GM21529 (cell line): Measurements from ENCODE around the gene NRG3.
"Not testable (repeated sequence)": the region's sequence is repeated elsewhere in the genome, so short reads cannot be mapped to it uniquely, and the experiment has no call there.

Experiments
- ATAC-seq: cut with Tn5 transposase; IDR thresholded peaks from one replicate; pipeline ENCODE4 v1.9.1; 2021; ENCODE audit not compliant: unreplicated experiment

The NRG3 gene

DNA sequence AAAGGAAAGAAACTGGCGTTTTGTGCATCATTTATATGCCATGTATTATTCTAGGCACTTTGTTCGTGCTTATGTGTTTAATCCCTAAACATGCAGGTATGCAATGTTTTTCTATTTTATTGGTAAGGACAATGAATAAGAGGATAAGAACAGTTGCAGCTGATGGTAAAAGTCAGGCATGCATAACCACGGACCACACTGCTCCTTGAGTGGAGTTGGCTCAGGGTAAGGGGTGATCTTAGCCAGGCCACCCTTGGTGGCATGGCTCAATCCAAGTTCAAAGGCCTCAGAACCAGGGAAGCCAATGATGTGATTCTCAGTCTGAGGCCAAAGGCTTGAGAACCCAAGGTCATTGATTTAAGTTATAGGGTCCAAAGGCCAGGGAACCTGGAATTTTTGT is 1068.1 kb downstream of the NRG3 start:
- no peak for ATAC-seq

DNA sequence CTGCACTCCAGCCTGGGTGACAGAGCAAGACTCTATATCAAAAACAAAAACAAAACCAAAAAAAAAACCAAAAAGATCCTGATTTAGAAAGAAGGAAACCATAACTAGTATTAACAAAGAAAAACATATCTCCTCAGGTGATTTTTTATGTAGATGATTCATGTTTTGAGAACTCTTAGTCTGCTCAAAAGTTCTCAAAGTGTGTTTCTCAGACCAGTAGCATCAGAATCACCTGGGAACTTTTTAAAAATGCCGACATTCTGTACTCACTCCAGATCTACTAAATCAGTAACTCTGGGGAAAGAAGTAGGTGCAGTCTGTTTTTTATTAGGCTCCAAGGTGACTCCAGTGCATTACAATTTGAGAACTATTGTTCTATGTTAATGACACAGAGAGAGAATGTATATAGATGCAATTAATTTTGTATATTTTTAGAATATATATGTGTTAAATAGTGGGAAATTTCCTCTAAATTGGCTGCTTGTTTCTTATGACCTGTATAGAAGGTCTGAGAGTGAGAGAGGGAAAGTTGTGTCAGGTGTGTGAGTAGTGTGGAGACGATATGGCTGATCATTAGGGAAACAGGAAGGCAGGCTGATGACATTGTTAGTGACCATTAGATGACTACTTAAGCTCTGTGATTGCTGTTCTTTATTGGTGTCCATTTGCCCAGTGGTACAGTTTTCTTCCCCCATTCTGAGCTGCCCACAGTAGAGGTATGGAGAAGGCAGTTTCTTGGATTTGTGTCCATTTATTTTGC is 1075.0 kb downstream of the NRG3 start:
- ATAC-seq, result no peak

DNA sequence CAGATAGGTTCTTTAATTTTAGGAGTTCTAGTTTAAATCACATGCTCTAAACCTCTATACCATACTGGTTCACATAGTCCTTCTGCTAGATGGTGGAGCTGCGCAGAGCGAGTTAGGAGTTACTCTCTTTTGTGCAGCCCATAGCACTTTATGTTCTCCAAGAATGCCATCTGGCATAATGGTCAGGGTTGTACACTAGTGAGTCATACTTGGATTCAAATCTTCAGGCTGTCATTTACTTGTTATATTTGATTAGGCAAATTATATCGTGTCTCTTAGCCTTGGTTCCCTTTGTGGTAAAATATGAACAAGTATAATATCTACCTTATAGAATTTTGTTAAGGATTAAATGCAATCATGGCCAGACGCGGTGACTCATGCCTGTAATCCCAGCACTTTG is 1078.3 kb downstream of the NRG3 start:
- ATAC-seq, result no peak

DNA sequence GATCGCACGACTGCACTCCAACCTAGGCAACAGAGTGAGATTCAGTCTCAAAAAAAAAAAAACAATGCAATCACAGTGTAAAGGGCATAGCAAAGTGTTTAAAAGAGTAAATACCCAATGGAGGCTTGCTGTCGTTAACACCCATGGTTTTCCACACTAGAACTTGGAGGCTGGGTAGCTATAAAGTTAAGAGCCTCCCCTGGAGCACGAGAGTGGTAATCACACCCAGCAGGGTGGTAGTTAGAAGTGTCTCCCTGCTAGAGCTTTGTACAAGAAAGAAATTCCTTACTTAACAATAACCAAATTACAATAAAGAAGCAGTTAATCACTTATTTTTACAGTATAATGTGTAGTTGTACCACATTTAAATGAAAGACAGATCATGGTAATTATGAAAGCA is 1078.9 kb downstream of the NRG3 start:
- ATAC-seq, result no peak

DNA sequence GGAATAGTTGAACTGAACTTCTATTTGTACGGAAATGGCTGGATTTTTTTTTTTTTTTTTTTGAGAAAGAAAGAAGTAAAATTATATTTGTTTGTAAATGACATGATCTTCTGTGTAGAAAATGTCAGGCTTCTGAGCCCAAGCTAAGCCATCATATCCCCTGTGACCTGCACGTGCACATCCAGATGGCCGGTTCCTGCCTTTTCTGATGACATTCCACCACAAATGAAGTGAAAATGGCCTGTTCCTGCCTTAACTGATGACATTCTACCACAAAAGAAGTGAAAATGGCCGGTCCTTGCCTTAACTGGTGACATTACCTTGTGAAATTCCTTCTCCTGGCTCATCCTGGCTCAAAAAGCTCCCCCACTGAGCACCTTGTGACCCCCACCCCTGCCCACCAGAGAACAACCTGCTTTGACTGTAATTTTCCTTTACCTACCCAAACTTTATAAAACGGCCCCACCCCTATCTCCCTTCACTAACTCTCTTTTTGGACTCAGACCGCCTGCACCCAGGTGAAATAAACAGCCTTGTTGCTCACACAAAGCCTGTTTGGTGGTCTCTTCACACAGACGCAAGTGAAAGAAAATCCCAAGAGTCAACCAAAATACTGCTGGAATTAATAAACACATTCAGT is 1085.5 kb downstream of the NRG3 start:
- ATAC-seq, result not testable (repeated sequence)

DNA sequence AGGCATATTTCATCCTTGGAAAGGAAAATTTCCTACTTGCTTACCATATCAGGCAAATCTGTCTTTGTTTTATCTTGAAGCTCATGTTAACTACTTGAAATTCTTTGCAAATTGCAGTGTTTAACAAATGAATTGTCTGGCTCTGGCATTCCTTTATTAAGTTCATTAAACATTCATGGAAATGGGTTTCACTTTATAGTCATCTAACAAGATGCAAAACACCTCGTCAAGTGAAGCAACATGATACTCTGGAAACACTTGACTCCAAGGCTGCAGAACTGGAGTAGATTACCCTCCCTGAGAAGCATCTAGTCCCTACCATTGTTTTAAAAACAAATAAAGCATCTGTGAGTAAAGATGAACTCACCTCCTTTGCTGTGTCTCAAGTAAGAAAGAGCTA is 1086.9 kb downstream of the NRG3 start:
- ATAC-seq, result no peak

DNA sequence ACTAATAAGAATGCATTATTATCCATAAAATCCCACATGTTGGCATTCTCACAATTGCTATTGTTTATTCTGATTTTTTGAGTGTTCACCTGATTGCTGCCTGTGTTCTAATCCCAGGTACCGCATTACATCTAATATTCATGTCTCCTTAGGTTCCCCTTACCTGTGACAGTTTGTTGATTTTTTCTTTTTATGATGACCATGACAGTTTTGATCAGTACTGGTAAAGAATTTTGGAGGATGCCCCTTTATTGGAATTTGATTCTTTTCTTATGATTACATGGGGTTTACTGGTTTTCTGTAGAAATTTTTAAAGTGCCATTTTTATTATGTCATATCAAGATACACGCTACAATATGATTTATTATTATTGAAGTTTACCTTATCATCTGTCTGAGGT is 1091.1 kb downstream of the NRG3 start:
- ATAC-seq, result no peak

DNA sequence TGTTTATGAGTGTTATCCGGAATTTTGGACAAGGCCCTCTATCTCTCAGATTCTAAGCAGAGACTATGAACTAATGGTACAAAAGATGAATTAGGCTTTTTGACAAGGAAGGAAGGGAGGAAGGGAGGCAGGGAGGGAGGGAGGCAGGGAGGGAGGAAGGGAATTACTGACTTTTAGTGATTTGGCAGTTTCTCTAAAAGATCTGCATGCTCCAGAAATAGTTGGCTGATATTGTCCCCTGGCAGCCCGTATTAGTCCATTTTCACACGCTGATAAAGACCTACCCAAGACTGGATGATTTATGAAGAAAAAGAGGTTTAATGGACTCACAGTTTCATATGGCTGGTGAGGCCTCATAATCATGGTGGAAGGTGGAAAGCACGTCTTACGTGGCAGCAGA is 1093.5 kb downstream of the NRG3 start:
- no peak for ATAC-seq

DNA sequence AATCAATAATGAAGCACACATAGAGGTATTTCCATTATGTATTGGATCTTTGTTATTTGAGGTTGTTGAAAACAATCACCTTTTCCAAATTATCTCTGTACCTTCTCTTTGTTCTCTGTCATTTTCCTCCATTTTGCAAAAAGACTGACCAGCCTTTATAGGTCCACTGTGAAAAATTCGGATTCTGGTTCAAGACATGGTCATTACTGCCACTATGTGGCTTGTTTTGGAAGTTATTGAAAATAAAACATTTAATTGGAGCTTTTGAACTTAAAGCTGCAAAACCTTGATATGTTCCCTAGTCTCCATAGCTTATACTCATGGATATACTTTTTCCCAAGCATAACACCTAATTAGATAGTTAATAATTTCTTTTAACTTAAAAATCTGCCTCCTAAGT is 1094.4 kb downstream of the NRG3 start:
- ATAC-seq, result no peak

DNA sequence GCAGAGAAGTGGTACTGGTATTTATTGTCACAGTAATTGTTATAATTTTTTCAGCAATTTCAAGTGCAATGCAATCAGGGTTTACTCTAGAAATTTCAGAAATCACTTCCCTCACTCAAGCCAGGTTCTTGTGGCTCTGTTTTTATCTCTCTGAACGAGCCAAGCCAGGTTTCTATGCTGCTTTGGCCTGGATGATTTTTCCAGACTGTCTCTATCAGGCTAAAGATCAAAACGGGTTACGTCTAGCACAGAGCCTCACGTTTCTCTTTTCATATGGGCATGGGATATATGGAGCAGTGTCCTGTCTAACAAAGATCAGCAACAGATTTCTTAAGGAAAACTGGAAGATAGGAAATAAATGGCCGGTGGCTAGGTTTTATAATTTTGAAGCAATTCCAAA is 1105.3 kb downstream of the NRG3 start:
- no peak for ATAC-seq

DNA sequence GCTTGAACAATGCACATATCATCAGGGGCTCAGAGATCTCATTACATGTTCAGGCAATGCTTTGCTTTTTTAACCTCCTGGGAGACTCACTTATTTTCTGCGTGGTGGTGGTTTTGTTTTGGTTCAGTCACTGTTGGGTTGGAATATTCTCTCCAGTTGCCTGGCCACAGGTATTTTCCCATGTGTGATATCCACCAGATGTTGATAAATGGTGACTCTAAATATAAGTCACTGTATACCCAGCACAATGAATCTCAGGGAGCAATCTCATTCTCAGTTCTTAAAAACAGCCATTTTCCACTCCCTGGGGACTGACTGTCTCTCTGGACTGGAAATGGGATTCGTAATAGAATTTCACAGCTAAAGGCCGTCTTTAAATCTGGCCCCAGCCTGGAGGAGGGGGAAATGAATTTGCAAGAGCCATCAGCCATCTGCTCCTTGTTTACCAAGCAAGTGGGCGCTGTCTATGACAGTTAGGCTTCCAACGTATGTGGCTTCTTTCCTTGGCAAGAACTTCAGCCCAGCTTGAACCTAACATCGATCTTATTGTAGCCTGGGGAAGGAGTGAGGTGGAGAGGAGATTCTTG is 1106.2 kb downstream of the NRG3 start:
- ATAC-seq, result no peak

DNA sequence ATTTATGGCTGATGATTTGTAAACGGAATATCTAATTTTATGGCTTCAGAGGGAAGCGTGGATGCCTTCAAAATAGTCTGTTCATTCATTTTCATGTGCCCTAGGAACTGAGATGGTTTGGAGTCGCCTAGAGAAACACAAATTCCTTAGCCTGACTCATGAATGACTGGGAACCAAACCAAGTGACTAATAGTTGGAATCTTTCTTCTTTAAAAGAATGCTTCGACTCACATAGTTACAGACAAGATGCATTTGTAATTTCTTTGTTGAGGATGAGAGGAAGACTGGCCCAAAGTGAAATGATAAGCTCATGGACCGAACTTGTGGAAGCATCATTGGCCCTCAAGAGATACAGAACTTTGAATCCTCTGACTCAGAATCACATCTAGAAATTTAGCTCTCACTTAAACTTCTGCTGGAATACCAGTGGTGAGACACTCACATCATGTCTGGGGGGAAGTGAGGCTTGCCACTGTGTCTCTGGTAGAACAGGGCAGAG is 1107.2 kb downstream of the NRG3 start:
- no peak for ATAC-seq

DNA sequence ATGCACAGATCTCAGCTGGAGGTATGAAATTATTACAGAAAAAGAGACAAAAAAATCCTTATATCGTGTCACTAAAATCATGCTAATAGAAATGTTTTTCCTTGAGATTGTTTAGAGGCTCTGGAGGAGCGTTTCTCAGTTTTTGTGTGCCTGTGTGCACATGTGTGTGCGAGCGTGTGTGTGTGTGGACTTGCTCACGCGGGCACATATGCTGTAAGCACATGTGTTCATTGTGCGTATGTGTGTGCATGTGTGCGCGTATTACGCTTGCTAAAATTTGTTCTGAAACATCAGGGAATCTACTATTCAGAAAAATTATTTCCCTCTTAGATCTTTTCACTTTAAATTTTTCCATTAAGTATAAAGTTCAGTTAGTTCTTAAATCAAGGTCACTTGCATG is 1111.2 kb downstream of the NRG3 start:
- no peak for ATAC-seq

DNA sequence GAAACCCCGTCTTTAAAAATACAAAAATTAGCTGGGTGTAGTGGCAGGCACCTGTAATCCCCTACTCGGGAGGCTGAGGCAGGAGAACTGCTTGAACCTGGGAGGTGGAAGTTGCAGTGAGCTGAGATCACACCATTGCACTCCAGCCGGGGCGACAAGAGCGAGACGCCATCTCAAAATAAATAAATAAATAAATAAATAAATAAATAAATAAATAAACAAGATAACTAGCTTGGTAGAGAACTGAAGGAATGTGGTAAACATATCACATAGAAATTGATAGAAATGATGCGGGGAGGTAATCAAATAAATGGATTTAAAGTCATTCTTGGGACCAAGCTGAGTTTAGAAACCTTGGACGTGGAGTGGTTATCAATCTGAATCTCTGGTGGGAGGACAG is 1131.5 kb downstream of the NRG3 start:
- not testable (repeated sequence) for ATAC-seq

DNA sequence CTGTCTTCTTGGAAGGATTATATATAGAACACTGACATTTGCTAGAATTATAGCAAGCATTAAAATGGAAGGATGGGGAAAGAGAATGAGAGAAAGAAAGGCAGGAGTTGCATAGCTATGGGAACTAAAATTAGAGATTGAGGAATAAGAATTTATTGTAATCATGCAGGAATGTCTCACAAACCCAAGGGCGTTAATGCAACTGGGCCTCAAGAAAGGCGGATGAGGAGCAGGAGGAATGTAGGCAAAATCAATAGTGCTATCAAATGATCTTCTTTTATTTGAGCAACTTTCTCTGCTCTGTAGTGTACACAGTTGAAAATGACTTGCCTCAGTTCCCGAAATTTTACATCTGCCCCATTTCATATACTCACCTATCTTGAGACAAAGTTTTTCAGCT is 1132.5 kb downstream of the NRG3 start:
- no peak for ATAC-seq

DNA sequence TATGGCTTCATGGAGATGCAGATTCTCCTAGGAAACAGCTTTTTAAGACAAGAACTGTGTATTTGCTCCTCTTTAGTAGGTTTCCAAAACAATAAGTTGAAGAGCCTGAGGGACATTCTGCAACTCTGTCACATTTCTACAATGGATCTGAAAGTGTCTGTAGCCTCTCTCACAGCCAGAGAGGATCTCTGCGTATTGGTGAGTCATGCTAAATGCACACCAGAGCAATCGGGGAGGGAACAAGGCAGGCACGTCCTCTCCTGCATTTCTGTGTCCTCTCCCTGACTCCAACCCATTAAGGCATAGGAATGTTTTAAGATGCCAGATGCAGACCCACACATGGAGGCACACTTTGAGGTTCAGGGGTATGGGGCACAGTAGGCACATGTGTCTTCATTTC is 1137.9 kb downstream of the NRG3 start:
- ATAC-seq, result no peak

DNA sequence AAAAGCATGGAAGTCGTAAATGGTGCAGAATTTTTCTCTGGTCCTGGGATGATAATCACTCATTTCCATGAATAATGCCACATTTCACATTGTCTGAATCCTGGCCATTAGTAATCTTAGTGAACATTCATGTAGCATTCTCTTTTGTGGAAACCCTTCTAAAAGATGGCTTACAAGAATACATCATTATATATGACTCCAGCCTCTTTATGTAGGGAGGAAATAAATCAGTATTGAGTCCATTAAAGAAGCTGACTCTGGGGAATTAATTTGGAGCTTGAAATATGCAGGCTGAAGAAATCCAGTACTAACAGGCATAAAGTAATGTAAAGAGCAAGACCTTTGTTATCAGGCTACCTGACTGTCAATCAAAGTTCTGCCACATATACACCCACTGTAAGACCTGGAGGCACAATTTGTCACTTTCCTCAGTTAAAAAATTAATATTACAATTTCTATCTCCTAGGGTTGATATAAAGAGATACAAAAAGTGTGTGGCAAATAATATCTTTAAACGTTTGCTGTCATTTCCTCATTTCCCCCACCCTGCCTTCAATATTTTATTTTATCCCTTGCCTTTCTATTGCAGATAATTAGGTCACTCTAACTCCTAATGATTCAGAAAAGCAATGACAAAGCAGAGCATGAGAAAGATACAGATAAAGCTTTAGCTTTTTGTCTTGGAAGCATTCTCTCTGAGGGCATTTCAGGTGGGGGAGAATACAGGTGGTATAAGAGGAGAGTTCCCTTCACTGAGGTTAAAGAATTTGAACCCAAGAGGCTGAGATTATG is 1142.3 kb downstream of the NRG3 start:
- no peak for ATAC-seq

DNA sequence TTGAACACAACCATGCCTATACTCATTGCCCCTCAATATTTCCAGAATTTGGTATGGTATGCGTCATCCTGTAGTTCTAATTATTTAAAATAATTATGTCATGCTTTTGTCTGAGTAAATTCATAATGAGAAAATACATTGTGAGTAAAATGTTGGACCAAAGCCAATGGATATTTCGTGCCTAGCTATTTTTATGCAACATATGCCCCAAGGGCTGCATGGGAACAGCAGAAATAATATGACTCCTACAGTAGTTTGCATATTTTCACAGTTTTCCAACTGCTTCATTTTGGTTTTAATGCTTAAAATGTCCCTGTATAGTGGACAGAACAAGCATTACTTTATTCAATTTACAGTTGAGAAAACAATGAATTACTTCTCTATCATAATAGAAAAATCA is 1148.7 kb downstream of the NRG3 start:
- ATAC-seq, result no peak
